HG03439 (cell line): ENCODE results near the gene ENTREP3.
"Not testable (repeated sequence)": the region's sequence is repeated elsewhere in the genome, so short reads cannot be mapped to it uniquely, and the experiment has no call there.

Experiments used
- ATAC-seq: cut with Tn5 transposase; IDR thresholded peaks from one replicate; pipeline ENCODE4 v1.9.1; 2021; ENCODE audit warnings: mild to moderate bottlenecking, moderate library complexity; ENCODE audit not compliant: unreplicated experiment

ENTREP3 gene, protein sequence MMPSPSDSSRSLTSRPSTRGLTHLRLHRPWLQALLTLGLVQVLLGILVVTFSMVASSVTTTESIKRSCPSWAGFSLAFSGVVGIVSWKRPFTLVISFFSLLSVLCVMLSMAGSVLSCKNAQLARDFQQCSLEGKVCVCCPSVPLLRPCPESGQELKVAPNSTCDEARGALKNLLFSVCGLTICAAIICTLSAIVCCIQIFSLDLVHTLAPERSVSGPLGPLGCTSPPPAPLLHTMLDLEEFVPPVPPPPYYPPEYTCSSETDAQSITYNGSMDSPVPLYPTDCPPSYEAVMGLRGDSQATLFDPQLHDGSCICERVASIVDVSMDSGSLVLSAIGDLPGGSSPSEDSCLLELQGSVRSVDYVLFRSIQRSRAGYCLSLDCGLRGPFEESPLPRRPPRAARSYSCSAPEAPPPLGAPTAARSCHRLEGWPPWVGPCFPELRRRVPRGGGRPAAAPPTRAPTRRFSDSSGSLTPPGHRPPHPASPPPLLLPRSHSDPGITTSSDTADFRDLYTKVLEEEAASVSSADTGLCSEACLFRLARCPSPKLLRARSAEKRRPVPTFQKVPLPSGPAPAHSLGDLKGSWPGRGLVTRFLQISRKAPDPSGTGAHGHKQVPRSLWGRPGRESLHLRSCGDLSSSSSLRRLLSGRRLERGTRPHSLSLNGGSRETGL

DNA sequence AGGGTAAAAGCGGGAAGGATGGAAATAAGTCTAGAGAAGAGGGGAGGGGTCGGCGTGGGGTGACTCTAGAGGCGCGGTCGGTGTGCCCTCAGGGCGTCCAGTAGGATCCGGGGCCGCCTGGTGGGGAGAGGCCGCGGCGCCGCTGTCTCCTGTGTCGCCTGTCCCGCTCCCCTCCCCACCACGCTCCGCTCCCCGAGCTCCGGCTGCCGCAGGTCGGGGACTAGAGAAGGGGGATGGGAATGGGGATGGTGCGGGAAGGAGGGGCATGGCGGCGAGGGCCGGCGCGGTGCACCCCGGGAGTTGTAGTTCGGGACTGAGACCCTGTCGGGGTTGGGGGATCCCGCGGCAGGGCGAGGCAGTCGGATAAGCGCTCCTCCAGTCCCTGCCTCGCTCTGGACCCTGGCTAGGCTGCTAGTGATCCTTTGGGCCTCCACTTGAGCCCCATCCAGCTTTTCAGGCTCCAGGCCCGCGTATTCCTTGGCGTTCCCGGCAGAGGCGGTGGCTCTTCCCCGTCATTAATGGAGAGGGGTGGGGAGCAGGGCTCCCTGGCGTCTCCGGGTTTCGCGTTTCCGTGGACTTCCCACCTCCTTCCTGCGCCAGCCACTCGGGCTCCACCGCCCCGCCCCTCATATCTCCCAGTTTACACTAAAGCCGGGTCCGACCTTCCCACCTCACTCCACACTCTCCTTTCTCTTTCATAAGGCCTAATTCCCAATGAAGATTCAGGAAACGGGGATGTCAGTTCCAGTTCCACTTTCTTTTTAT, at the start of gene ENTREP3:
Gene ENTREP3, minus strand, starts transcription at position 241 of the 765 bp plus-strand sequence. CDS start 606 bp downstream, outside the sequence.
- ATAC-seq: no peak

DNA sequence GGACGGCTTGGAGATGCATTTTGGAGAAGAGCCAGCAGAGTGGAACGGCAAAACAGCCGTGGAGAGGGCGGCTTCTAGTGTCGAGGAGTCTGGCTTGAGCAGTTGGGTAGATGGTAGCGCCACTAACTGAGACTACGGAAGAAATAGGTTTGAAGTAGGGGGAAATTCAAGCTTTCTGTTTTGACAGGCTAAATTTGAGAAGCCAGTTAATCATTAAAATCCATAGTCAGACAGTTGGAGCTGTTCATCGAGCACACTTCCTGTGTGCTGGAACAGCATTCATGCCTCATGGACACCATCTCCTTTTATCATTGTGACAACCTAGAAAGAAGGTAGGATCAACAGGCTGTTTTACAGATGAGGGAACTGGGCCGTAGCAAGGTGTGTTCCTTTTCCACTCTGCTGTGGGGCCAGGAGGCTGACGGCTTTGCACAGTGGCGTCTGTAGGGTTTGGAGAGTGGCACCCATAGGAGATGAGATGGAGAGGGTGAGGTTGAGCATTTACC, 49.3 kb upstream of the ENTREP3 start:
- no peak for ATAC-seq

DNA sequence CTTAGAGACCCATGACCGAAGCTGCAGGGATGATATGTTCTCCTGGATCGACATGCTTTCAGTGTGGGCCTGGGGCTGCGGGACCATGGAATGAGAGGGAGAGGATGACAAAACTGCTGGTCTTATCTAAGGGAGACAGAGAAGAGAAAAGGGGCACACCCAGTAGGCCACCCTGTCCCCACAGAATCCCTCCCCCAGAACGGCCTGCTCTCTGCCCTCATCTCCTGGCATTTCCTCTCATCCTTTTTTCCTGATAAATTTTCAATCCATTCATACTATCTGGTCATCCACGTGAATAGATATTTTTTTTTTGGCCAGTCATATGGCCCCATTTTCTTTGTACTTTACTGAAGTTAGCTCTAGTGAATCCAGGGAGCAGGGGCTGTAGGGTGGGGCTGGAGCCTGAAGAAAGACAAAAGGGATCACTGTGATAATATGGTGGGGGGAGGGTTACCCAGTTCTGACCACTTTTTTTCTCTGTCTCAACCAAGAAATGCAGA, 46.1 kb upstream of the ENTREP3 start, which contains the start of gene PKLR:
Gene PKLR, minus strand, starts transcription at position 97 of the 500 bp plus-strand sequence. Its CDS starts 43 bp downstream, at position 54.
- ATAC-seq: no peak

DNA sequence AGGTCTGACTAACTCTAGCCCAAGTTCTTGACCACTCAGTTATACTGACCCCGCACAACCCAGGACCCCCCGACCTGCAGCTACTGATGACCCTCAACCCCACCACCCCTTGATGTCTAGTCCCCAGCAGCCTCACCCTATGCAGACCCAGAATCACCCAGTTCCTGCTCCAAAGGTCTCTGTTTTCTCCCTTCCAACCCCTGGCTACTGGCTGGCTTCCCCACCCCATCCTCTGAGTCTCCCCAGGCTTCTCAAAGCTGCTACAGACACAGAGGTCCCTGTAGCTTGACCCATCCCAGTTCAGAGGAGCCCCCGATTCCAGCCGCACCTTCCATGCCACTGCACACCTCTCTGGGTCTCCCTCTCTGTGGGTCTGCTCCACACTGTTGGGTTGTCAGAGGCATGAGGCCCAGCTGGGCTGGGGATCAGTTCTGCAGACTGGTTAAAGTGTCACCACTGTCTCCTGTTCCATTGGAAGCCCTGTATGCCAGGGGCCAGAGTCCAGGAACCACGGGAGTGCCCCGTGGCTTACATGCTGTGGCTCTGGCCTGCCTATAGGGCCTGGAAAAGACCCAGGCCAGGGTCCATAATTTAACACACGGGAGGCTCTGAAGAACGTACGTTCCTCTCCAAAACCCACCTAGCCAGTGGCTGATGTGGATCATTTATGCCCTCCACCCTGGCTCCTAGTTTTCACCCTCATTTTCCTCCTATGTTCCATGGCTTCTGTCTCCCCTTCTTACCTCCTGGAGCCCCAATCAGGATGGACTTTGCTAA, 45.5 kb upstream of the ENTREP3 start:
- ATAC-seq: no peak

DNA sequence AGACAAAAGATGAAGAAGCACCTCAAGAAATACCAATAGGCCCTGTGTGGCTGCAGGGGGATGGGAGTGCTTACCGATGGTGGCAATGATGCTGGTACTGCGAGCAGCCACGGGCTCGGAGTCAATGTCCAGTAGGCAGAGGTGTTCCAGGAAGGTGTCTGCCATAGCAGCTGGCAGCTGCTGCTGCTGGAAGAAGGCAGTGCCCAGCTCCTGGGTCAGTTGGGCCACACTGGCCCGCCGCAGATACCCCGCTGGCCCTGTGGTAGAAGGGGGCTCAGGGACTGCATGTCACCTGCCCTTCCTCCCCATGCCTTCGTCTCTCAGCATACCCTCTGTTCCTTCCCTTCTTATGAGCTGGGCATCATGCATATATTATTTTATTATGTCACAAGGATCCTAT, 44.7 kb upstream of the ENTREP3 start:
- ATAC-seq: no peak

DNA sequence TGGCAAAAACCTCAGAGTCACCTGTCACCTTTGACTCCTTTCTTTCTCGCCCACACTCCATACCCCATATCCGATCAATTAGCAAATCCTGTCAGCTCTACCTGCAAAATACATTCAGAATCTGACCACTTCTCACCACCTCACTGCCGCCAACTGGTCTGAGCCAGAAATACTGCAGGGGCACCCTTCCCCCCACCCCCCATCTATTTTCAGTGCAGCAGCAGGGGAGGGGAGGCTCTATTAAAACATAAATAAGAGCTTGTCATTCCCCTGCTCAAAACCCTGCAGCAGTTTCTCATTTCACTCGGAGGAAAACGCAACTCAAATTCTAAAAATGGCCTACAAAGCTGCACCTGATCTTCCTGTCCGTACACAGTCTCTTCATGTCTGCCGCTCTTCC, 42.1 kb upstream of the ENTREP3 start:
- no peak for ATAC-seq

DNA sequence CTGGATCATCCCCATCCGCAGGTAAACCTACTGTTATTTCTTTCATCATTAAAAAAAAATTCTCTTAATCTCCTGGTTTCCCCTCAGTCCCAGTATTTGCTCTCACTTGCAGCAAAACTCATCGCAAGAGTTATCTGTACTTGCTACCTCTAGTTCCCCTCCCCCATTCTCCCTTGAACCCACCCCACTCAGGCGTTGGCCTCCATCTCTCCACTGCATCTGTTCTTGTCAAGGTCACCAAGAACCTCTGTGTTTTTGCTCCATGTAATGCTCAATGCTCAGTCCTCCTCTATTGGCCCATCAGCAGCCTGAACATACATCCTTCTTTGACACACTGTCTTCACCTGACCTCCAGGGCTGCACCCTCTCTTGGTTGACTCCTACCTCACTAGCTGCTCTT, 41.4 kb upstream of the ENTREP3 start:
- no peak for ATAC-seq

DNA sequence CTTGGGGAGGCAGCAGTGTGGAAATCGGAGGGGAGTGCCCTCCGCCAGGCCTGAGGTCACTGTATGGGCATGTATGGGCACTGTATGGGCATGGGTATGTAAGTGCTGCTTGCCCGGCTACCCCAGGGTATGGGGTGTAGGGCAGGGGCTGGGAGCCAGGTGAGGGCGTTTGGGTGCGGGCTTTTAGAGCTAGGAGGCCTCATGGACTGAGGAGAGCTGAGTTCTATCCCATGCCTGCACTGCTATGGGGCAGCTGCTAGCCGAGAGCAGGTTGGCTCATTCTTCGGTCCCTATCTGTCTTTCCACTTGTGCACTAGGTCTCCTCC, 40.6 kb upstream of the ENTREP3 start:
- ATAC-seq: no peak

DNA sequence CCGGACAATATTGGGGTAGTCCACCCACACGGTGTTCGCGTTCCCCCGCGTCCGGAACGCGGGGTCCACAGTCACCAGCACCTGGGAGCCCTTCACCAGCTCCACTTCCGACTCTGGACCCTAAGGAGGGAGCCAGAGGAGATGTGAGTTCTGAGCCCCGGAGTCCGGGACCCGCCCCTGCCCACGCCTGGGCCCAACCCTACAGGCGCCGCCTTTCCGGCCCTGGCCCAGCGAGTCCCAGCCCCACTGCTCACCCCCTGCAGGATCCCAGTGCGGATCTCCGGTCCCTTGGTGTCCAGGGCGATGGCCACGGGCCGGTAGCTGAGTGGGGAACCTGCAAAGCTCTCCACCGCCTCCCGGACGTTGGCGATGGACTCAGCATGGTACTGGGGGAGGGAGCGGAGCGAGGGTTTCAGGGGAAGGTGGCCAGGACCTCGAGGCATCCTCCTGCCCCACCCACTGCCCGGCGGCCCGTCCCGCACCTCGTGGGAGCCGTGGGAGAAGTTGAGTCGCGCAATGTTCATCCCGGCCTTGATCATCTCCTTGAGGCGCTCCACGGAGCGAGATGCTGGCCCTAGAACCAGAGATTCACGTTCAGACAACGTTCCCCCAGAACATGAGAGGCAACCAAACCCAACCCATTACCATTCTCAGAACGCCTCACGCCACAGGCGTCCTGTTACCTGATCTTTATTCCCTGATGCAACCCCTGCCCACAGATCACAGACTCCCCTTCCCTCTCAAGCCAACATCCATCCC, 40.1 kb upstream of the ENTREP3 start:
- no peak for ATAC-seq

DNA sequence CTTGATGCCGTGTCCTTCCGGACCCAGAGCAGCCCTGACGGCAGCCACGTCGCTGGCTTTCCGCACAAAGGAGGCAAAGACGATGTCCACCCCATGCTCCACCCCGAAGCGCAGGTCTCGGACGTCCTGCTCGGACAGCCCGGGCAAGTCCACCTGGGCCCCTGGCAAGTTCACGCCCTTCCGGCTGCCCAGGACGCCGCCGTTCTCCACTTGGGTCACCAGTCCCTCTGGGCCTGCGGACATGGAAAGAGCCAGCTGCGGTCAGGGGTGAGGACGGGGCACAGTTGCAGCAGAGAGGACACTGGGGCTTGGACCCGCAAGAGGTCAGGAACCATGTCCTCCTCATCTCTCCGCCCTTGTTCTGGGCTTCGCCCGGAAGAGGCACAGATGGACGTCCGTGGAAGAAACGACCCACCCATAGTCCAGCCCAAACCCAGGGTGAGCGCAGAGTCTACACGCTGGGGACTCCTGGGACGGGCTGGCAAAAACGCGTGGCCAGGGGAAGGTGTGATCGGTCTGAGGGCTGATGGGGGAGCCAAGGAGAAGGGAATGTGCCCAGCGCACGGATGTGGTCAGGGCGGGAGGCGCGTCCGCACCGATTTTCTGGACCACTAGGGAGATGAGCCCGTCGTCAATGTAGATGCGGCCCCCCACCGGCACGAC, 39.4 kb upstream of the ENTREP3 start:
- no peak for ATAC-seq

DNA sequence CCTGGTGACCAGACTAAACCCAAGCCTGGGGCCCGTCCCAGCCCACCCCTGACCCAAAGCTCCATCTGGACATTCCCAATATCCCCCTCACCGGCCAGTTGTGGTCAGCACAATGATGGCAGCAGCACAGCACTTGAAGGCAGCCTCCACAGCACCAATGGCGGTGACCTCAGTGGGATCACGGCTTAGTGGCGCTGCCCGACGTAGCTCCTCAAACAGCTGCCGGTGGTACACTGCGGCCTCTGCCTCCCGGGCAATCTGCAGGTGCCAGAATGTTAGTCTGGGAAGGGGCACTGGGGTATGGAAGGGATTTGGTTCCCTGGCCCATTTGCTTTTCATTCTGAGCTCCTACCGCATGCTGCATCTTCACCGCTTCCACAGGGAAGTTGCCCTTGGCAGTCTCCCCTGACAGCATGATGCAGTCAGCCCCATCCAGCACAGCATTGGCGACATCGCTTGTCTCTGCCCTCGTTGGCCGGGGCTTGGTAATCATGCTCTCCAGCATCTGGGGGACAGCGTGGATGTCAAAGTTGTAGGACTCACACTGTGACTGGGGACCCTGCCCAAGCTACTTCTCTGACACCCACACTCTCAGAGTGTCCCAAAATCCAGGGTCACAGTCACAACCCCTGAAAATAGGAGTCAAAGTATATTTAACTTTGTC, 37.9 kb upstream of the ENTREP3 start:
- no peak for ATAC-seq

DNA sequence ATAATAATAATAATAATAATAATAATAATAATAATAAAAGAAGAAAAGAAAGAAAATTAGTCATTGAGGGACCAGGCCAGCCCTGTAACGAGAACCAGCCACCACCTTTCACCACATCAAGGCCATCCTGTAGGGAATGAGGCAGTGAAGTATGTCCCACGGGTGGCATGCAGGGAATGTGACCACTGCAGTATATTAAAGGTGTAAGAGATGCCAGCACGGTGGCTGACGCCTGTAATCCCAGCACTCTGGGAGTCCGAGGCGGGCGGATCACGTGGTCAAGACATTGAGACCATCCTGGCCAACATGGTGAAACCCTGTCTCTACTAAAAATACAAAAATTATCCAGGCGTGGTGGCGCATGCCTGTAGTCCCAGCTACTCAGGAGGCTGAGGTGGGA, 35.7 kb upstream of the ENTREP3 start:
- not testable (repeated sequence) for ATAC-seq

DNA sequence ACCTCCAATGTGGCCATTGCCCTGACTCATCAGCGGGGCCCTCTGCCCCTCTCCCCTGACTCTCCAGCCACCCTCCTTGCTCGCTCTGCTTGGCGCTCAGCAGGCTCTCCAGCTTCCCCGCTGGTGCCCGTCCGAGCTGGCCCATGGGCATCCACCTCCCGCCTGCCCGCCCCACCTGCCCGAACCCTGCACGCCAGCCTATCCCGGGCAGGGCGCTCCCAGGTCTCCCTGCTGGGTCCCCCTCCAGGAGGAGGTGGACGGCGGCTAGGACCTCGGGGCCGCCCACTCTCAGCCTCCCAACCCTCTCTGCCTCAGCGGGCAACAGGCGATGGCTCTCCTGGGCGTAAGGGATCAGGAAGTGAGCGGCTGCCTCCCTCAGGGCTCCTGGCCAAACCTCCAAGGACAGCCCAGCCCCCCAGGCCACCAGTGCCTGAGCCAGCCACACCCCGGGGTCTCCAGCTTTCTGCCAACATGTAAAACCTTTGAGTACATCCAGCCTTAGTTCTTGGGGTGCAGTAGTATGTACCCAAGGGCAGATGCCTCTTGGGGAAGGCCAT, 32.8 kb upstream of the ENTREP3 start:
- ATAC-seq: no peak

DNA sequence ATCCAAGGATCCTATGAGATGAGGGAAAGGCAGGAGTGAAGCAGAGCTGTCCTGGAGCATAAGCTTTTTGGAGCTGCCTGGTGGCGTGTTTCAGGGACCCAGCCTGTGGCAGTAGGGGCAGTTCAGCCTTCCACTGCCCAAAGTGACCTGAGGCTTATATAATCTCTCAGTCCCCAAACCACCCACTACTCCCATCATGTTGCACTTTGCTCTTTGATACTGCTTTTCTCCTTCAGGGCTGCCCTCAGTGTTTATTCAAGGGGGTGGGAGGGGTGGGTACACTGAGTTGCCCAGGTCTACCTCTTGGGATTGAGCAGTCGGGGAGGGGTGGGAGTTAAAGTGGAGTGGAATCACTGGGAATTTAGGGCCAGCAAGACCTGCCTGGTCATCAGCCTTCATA, 31.3 kb upstream of the ENTREP3 start:
- no peak for ATAC-seq

DNA sequence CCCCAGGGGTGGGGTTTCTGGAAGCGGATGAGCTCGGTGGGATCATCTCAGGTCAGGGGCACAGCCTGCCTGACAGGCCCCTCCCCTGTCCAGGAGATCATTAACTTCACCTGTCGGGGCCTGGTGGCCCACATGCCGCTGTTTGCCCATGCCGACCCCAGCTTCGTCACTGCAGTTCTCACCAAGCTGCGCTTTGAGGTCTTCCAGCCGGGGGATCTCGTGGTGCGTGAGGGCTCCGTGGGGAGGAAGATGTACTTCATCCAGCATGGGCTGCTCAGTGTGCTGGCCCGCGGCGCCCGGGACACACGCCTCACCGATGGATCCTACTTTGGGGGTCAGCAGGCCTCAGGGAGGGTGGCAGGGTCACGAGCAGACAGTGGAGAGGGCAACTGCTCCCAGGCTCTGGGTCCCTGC, 30.4 kb upstream of the ENTREP3 start:
- ATAC-seq: no peak

DNA sequence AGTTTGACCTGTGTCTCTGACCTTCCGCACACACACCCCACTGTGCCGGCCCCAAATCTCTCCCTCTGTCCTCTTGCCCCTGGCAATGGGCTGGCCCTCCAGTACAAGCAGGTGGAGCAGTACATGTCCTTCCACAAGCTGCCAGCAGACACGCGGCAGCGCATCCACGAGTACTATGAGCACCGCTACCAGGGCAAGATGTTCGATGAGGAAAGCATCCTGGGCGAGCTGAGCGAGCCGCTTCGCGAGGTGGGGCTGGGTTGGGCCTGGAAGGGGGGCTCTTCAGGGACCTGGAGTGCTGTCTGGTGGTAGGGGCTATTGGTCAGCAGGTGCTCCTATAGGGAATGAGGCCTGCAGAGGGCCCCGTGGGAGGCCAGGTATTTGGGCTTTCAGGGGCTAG, 29.8 kb upstream of the ENTREP3 start:
- no peak for ATAC-seq

DNA sequence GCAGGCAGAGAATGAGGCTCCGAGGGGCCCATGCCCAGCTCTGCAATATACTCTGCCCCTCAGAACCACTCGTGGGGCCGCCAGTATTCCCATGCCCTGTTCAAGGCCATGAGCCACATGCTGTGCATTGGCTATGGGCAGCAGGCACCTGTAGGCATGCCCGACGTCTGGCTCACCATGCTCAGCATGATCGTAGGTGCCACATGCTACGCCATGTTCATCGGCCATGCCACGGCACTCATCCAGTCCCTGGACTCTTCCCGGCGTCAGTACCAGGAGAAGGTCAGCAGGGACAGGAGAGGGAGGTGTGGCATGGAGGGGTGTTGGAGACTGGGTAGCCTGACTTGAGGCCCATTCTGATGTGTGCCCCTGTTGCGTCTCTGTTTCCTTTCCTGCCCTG, 29.2 kb upstream of the ENTREP3 start:
- ATAC-seq: no peak

DNA sequence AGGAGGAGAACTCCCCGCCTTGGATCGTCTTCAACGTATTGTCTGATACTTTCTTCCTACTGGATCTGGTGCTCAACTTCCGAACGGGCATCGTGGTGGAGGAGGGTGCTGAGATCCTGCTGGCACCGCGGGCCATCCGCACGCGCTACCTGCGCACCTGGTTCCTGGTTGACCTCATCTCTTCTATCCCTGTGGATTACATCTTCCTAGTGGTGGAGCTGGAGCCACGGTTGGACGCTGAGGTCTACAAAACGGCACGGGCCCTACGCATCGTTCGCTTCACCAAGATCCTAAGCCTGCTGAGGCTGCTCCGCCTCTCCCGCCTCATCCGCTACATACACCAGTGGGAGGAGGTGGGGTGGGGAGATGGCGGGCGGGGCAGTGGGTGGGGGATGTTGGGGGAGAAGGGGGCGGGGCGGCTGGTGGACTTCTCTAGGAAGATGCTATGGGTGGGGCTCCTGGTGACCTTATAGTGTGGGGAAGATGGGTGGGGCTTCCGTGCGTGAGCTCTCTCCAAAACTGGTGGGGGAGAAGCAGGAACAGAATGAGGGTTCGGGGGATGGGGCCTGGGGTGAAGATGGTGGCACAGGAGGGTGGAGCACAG, 27.3 kb upstream of the ENTREP3 start:
- ATAC-seq: no peak
